Embryonic facial prominence (tissue), 1 donor: ENCODE measurements around the gene LIME1.

Source experiments
- DNase-seq: peaks from one replicate; pipeline ENCODE4 v3.0.0-alpha.2; 2016; ENCODE audit errors: extremely low spot score

LIME1 gene, protein sequence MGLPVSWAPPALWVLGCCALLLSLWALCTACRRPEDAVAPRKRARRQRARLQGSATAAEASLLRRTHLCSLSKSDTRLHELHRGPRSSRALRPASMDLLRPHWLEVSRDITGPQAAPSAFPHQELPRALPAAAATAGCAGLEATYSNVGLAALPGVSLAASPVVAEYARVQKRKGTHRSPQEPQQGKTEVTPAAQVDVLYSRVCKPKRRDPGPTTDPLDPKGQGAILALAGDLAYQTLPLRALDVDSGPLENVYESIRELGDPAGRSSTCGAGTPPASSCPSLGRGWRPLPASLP

DNA sequence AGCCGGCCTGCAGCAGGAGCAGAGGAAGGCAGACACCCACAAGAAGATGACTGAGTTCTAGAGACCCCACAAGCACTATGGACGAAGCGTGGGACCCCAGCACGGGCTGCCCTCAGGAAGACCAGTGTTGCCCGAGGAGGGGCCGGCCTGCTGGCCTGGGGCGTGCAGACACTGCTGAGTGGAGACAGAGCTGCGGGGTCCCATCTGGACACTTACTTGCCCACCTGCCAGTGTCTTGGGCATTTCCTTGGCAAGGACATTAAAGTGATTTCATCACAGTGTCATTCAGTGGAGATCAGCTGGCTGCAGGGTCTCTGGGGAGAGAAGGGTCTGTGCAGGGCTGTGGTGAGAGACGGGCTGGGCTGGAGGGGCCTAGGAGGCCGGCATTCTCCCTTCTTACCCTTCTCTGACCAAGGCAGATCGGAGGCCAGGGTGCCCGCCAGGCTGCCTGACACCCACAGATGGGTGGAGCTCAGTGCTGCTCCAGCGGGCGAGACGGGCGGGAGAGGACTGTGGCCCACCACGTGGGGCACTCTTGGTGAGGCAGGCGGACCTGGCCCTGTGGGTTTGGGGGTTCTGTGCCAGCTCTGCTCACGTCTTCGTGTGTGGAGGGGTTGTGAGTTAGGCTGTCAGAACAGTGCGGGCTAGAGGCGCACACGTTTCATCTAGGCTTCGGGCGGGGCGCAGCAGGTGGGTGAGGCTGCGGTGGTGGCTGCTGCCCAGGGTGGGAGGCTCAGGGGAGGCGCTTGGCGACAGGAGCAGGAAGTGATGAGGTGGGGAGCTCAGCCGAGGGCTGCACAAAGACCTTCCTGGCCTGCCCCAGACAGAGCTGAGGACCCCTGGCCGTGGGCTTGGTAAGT, at the start of gene LIME1:
TSS of gene LIME1 (plus strand) at position 806 of the 860 bp plus-strand sequence. CDS start 886 bp downstream, outside the sequence.
- DNase-seq, result no peak

DNA sequence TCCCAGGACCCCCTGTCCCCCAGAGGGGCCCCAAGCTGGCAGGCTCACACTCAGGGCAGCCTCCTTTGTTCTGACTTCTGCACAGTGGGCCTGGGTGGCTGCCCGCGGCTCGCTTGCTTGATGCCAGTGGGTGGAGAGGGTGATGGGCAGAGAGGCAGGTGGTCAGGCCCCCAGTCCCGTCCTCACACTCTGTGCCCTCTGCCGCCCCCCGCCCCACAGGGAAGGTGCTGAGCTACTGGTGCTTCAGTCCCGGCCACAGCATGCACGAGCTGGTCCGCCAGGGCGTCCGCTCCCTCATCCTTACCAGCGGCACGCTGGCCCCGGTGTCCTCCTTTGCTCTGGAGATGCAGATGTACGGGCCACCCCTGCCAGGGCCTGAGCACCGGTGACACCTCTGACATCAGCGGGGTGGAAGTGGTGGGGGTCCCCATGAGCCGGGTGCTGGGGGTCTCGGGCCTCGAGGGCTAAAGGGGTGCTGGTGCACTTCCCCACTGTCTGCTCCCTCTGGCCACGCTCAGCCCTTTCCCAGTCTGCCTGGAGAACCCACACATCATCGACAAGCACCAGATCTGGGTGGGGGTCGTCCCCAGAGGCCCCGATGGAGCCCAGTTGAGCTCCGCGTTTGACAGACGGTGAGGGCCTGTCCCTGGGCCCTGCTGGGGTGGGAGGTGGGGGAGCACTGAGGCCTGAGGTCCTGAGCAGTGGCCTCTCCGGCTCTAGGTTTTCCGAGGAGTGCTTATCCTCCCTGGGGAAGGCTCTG, 48.9 kb upstream of the LIME1 start:
- no peak for DNase-seq

DNA sequence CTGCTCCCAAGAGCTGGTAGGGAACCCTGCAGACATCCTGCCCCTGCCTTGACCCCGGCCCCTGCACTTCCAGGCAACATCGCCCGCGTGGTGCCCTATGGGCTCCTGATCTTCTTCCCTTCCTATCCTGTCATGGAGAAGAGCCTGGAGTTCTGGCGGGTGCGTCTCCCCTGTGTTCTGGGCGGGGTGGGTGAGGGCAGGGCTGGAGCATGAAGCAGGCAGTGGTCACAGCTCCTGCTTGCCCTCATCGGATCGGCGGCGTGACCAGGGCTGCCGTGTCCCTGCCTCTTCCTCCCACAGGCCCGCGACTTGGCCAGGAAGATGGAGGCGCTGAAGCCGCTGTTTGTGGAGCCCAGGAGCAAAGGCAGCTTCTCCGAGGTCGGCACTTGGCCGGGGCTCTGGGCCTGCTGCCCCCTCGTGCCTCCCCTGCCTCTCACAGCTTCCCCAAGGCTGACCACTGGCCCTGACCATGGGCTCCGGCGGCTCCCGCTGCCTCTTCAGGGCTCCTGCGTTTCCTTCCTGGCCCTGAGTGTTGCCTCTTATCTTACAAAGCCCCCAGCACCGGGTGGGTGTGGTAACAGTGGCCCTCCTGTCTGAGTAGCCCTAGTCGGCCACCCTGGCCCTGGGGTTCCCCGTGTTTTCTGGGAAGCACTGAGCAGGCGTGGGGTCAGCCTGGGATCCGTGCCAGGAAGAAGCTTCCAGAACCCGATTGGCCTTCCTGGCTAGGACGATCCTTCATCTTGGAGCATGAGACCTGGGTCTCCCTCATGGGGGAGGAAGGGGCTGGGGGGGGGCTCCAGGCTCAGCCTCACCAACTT, 48.0 kb upstream of the LIME1 start:
- no peak for DNase-seq

DNA sequence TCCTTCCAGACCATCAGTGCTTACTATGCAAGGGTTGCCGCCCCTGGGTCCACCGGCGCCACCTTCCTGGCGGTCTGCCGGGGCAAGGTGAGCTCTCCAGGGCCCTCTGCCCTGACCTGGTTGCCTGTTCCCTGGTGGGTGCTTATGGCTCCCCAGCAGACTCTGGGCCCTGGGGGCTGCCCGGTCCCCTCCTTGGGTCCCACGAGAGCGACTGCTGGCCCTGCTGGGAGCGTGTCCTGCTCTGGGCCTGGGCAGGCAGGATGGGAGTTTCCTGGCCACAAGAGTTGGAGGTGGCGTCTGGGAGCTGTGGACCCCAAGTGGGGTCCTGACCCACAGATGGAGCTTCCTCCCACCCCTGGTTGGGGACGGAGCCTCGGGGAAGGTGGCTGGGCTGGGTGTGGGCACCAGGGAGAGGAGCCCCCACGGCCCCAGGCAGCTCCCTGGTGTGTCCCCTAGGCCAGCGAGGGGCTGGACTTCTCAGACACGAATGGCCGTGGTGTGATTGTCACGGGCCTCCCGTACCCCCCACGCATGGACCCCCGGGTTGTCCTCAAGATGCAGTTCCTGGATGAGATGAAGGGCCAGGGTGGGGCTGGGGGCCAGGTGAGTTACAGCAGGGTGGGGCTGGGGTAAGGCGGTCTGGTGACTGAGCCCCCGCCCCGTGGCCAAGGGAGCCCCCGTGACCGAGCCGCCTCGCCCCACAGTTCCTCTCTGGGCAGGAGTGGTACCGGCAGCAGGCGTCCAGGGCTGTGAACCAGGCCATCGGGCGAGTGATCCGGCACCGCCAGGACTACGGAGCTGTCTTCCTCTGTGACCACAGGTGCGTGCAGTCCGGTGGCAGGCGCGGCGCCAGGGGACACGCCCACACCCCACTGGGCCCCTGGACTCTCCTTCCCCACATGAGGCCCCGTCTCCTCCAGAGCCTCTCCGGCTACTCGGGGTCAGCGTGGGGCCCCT, 47.1 kb upstream of the LIME1 start:
- DNase-seq, result no peak

DNA sequence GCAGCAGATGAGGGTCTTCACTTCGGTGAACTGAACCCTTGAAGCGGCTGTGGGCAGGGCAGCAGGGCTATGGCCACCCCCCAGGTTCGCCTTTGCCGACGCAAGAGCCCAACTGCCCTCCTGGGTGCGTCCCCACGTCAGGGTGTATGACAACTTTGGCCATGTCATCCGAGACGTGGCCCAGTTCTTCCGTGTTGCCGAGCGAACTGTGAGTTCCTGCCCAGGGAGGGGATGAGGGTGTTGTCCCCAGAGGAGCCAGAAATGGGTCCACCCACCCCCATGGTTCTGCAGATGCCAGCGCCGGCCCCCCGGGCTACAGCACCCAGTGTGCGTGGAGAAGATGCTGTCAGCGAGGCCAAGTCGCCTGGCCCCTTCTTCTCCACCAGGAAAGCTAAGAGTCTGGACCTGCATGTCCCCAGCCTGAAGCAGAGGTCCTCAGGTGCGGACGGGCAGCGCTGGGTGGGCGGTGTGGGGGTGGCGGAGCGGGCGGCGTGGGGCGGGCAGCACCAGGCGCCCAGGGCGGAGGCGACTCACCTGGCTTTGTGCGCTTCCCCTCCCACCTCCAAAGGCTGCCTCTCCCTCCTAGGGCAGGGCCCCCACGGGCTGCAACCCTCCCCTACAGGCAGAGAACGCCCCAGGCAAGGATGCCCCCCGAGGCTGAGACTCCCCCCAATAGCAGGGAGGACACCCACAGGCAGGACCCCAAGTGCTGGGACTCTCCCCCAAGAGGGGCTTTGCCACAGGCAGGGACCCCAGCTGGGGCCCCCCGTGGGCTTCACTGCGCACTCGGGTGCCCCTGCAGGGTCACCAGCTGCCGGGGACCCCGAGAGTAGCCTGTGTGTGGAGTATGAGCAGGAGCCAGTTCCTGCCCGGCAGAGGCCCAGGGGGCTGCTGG, 46.2 kb upstream of the LIME1 start:
- no peak for DNase-seq

DNA sequence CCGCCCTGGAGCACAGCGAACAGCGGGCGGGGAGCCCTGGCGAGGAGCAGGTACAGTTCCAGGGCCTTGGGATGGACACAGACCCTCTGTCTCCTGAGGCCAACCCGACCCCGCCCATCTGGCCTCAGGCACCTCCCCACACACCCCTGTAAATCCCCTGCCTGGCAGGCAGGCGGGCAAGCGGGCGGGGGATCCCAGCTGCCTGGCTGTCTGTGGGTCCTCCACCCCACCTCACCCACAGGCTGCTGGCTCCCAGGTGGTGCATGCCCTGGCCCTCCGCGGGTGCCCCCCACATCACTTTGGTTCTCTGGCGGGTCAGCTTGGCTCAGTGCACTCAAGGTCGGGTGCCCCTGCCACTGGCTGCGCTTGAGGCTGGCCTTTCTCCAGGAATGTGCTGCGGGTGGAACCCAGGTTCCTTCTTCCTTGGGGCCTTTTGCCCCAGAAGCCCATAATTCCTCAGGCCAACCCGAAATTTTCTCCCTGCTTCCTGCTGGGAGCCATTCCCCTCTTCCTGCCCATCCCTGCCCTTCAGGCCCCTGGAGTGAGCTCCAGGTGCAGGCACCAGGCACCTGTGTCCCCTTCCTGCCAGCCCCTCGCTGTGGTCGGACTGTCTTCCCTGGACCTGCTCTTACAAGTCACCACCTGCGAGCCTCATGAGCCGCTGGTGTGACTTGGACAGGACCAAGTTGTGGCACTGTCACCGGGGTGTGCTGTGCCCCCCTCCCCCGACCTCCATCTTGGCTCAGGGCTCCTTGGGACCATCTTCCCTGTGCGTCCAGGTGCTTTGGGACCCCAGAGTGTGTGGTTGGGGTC, 45.4 kb upstream of the LIME1 start:
- no peak for DNase-seq

DNA sequence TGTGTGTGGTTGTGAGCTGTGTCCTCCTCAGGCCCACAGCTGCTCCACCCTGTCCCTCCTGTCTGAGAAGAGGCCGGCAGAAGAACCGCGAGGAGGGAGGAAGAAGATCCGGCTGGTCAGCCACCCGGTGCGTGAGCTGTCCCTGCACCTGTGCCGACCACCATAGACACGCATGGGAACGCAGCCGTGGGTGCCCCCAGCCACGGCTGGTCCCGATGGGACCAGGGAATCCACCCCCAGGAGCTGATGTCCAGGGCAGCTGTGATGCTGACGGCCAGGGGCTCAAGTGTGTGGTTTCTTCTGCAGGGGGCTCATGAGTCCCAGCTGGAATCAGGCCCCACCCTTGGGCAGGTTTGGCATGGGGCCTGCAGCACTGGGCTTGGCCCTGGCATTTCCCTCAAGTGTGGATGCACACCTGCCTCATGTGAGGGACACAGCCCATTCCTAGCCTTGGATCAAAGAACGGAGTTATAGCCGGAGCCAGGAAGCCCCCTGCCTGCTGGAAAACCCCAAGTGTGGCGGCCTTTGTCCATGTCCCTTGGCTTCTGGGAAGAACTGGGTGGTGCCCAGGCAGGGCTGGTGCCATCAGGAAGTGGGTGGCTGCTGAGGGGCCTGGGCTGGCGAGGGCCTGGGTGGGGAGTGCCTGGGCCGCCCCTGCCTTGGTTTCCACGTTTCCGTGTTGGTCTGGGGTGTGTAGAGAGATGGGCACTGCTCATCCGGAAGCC, 44.6 kb upstream of the LIME1 start:
- no peak for DNase-seq

DNA sequence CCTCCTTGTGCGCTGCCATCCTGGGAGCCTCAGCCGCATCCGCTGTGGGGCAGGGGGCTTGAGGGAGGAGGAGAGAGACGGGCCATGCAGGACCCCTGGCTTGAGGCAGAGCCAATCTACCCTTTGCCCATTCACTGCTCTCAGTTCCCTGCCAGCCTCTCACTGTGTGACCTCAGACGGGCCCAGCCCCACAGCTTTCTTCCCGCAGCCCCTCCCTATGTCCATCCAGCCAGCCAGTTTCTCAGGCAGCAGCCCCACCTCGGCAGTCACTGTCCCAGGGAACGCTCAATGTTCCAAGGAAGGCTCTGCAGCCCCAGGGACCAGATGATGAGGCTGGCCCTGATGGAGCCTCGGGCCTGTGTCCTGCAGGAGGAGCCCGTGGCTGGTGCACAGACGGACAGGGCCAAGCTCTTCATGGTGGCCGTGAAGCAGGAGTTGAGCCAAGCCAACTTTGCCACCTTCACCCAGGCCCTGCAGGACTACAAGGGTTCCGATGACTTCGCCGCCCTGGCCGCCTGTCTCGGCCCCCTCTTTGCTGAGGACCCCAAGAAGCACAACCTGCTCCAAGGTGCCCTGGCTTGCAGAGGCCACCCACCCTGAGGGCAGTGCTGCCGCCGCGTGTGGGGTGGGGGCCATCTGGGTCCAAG, 43.9 kb upstream of the LIME1 start:
- no peak for DNase-seq

DNA sequence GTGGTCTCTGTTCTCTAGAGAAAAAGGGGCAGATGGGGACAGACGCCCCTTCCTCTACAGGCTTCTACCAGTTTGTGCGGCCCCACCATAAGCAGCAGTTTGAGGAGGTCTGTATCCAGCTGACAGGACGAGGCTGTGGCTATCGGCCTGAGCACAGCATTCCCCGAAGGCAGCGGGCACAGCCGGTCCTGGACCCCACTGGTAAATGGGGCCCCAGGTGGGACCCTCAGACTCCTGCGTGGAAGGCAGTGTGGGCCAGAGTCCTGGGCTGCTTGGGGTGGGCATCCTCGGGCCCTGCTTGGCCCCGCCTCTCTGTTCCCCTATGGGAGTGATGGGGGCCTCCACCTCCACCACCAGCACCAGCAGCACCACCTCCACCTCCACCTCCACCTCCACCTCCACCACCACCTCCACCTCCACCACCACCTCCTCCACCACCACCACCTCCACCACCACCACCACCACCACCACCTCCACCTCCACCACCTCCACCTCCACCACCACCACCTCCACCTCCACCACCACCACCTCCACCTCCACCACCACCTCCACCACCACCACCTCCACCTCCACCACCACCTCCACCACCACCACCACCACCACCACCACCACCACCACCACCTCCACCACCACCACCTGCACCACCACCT, 43.3 kb upstream of the LIME1 start:
- no peak for DNase-seq

DNA sequence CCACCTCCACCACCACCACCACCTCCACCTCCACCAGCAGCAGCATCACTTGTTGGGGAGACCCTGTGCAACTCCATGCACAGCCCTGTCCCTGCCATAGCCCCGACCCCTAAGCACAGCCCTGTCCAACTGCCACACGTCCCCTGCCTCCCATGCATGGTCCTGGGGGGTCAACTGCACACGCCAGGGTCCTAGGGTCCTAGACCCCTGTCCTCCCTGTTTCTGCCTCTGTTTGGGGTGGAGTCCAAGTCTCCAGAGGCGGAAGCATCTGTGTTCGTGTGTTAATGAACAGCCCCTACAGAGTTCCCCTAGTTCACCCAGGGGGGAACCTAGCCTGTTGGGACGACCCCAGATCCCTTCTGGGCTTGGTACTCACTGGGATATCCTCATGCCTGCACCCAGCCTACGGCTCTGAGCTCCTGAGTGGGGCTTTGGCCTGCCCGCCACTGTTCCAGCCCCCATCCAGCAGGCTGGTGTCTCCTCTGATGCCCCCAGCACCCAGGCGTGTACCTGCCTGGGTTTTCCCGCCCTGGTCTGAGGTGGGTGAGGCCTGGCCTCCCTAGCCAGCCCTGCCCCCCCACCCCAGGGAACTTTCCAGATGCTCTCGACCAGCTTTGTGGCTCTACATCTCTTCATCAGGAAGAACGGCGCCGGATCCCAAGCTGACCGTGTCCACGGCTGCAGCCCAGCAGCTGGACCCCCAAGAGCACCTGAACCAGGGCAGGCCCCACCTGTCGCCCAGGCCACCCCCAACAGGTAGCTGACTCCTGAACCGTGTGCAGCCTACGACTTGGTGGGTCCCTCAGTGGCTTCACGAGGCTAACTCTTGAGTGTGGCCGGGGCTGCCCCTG, 42.5 kb upstream of the LIME1 start:
- DNase-seq, result no peak

DNA sequence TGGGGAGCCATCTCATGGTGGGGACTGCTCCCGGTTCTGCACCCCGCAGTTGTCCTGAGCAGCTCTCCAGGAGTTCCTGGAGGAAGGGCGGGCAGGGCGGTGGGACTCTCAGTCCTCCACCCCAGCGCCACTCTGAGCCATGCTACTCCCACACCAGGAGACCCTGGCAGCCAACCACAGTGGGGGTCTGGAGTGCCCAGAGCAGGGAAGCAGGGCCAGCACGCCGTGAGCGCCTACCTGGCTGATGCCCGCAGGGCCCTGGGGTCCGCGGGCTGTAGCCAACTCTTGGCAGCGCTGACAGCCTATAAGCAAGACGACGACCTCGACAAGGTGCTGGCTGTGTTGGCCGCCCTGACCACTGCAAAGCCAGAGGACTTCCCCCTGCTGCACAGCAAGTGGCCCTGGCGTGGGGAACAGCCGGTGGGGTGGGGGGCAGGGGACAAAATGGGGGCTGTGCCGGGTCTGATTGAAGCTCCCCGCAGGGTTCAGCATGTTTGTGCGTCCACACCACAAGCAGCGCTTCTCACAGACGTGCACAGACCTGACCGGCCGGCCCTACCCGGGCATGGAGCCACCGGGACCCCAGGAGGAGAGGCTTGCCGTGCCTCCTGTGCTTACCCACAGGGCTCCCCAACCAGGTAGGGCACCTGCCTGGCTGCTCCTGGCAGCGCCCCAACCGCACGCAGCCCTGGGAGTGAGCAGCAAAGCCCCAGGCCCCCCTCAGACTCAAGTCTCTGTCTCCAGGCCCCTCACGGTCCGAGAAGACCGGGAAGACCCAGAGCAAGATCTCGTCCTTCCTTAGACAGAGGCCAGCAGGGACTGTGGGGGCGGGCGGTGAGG, 41.7 kb upstream of the LIME1 start:
- no peak for DNase-seq

DNA sequence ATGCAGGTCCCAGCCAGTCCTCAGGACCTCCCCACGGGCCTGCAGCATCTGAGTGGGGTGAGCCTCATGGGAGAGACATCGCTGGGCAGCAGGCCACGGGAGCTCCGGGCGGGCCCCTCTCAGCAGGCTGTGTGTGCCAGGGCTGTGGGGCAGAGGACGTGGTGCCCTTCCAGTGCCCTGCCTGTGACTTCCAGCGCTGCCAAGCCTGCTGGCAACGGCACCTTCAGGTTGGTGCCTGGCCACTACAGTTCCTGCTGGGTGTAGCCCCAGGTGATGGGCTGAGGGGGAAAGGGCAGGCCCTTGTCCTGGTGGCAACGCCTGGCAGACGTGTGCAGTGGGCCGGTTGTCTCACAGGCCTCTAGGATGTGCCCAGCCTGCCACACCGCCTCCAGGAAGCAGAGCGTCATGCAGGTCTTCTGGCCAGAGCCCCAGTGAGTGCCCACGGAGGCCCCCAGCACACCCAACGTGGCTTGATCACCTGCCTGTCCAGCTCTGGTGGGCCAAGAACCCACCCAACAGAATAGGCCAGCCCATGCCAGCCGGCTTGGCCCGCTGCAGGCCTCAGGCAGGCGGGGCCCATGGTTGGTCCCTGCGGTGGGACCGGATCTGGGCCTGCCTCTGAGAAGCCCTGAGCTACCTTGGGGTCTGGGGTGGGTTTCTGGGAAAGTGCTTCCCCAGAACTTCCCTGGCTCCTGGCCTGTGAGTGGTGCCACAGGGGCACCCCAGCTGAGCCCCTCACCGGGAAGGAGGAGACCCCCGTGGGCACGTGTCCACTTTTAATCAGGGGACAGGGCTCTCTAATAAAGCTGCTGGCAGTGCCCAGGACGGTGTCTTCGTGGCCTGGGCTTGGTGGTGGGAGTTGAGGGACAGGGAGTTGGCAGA, 40.8 kb upstream of the LIME1 start:
- no peak for DNase-seq

DNA sequence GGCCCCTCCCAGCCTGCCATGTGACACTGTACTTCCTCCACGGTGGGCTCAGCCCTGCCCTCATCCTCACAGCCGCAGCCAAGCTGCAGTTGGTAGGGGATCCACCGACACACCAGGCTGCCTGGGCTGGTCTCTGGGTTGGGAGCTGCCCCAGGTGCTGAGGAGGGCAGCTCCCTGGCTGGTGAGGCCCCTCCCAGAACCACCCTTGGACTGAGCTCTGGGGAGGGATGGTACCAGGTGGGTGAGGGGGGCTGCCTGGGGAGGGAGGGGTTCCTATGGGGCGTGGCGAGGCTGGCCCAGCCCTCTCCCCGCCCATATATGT, 40.2 kb upstream of the LIME1 start:
- DNase-seq, result no peak
